Brain microvascular endothelial cell (primary cell): ENCODE measurements around the gene LRRC38.
"Not testable (repeated sequence)": the region's sequence is repeated elsewhere in the genome, so short reads cannot be mapped to it uniquely, and the experiment has no call there.

Source experiments
- DNase-seq: peaks from one replicate; pipeline ENCODE4 v3.0.0-alpha.2; 2020
- H3K27ac ChIP-seq: fragments of 250-450 bp; sonication (Bioruptor Pico); 2 replicates; pipeline ENCODE4 v1.5.1; 2020; ENCODE audit warnings: mild to moderate bottlenecking, moderate library complexity
- H3K27me3 ChIP-seq: fragments of 250-450 bp; sonication (Bioruptor Pico); replicated peaks from 2 replicates; pipeline ENCODE4 v1.5.1; 2020; ENCODE audit warnings: mild to moderate bottlenecking
- H3K36me3 ChIP-seq: fragments of 250-450 bp; sonication (Bioruptor Pico); replicated peaks from 2 replicates; pipeline ENCODE4 v1.5.1; 2020; ENCODE audit warnings: mild to moderate bottlenecking
- H3K4me3 ChIP-seq: 2 replicates; pipeline ENCODE4 v1.5.1; 2011; ENCODE audit warnings: low read depth, mild to moderate bottlenecking, control low read depth, low read length, moderate library complexity
- CTCF ChIP-seq: IDR thresholded peaks from 2 replicates; pipeline ENCODE4 v1.5.1; 2011; ENCODE audit warnings: low read depth, mild to moderate bottlenecking, moderate library complexity, low read length, control low read depth, inconsistent platforms; ENCODE audit errors: missing control alignments
- in situ Hi-C: cut with HindIII; loops from 2 replicates; pipeline ENCODE4 v1.10.0; 2017; ENCODE audit warnings: low sequenced_read_pairs, low pct_ligation_motif_present

LRRC38 gene, protein sequence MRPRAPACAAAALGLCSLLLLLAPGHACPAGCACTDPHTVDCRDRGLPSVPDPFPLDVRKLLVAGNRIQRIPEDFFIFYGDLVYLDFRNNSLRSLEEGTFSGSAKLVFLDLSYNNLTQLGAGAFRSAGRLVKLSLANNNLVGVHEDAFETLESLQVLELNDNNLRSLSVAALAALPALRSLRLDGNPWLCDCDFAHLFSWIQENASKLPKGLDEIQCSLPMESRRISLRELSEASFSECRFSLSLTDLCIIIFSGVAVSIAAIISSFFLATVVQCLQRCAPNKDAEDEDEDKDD

DNA sequence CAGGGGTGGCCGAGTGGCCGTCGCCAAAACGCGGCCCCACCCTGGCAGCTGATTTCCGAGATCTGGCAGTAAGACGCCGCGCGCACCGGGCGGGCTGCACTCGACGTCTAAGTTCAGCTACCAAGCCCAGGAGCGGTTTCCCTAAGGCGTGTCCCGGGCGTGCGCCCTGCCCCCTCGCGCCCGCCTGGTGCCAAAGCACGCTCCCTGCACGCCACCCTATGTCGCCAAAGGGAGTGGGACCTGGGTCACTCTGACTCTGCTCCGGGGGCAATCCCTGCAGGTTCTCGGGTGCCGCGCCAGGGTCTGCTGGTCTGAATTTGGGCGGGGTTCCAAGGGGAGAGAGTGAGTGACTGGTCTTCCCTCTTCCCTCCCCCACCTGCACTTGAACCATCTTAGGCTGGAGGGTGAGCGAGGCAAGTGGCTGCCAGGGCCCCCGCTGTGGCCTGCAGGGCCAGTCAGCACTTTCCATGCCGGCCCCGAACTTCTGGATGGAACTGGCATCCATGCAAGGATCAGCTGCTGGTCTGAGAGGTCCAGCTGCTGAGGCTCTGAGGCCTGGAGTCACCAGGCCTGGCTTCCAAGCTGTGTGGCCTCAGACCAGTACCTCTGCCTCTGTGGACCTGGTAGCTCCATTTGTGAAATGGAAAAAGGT lies at the start of gene LRRC38:
Gene LRRC38 (minus strand): TSS at position 109 of the 652 bp plus-strand sequence. CDS start 410 bp downstream, outside the sequence.
- DNase-seq: no peak
- Histone ChIP-seq H3K4me3 (no peak within 1 kb of the TSS), H3K27ac (no peak within 1 kb of the TSS), H3K27me3 (peaks cover 5% of the 10 kb centered on the region), H3K36me3 (no peaks in the 10 kb centered on the region)
- in situ Hi-C loops: no loop called here
- no peak for TF ChIP-seq CTCF

GRCh38 chr1:13562981-13563380 lies 49.2 kb upstream of the LRRC38 start:
- H3K36me3 ChIP-seq, H3K4me3 ChIP-seq, H3K27me3 ChIP-seq, DNase-seq, in situ Hi-C loops, H3K27ac ChIP-seq: not testable (repeated sequence)

DNA sequence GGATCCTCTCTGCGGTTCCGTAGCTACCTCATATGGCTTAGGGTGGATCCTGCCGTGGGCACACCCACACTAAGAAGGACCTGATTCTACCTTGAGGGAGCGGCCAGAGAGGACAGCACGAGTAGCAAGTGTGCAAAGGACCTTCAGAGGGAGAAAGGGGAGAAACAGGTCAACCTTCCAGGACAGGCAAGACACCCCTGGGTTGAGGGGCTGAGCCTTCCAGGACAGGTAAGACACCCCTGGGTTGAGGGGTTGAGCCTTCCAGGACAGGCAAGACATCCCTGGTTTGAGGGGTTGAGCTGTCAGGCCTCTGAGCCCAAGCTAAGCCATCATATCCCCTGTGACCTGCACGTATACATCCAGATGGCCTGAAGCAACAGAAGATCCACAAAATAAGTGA lies 46.7 kb upstream of the LRRC38 start:
- H3K4me3 ChIP-seq: no peak overlapping the region
- TF ChIP-seq CTCF: no peak
- H3K36me3 ChIP-seq: no peaks in the 10 kb centered on the region
- no peak for DNase-seq
- H3K27ac ChIP-seq: no peak overlapping the region
- in situ Hi-C loops: no loop called here
- H3K27me3 ChIP-seq: no peaks in the 10 kb centered on the region

DNA sequence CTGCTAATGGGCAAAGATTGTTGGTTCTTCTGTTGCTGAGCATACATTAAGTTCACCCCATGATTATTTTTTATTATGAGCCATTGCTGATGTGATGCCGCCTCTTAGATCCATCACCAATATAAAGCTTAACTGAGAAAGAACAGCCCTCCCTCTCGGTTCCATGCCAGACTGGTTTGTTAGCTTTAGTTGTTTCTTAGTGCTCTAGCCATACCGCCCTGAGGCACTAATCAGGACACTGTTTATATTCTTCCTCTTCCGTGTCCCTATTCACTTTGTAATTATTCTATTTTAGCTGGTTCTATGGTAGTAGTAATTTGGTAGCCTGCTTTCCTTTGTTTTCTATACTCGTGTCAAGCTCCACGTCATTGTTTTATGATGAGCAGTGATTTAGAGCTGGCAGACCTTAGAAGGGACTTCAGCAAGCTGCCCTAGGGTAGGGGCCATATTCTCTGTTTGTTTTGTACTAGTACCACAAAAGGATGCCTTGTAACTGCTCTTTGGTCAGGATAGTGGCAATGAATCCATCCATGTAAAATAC lies 42.5 kb upstream of the LRRC38 start:
- no peak overlapping the region for H3K4me3 ChIP-seq
- H3K36me3 ChIP-seq: no peaks in the 10 kb centered on the region
- H3K27me3 ChIP-seq: no peaks in the 10 kb centered on the region
- in situ Hi-C loops: no loop called here
- no peak overlapping the region for H3K27ac ChIP-seq
- no peak for DNase-seq
- TF ChIP-seq CTCF: no peak

DNA sequence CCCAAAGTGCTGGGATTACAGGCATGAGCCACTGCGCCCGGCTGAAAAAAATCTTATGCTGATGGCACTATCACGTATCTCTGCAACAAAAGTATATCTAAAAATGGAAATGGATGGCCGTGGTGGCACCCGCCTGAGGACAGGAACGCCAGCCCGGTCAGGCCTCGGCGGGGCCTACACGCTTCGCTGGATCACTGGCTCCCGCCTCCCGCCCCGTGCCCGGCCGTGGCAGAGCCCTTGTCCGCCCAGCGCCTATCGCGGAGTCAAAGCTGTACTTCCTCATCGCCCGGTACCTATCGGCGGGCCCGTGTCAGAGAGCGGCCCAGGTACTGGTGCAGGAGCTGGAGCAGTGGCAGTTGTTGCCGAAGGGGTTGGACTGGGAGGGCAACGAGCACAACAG lies 41.0 kb upstream of the LRRC38 start:
- TF ChIP-seq CTCF: no peak
- Histone ChIP-seq H3K27me3 (no peaks in the 10 kb centered on the region), H3K4me3 (no peak overlapping the region), H3K36me3 (no peaks in the 10 kb centered on the region), H3K27ac (no peak overlapping the region)
- in situ Hi-C loops: no loop called here
- DNase-seq: no peak

- H3K27ac ChIP-seq: no peak overlapping the region
- H3K4me3 ChIP-seq: no peak overlapping the region
- TF ChIP-seq CTCF: no peak
- no peaks in the 10 kb centered on the region for H3K36me3 ChIP-seq
- H3K27me3 ChIP-seq: no peaks in the 10 kb centered on the region
- in situ Hi-C loops: no loop called here
- DNase-seq: no peak
Observed at GRCh38 chr1:13550663-13551062, 36.9 kb upstream of the LRRC38 start.
